Measurements from ENCODE around the gene SLC35G3.
"Not testable (repeated sequence)": the region's sequence is repeated elsewhere in the genome, so short reads cannot be mapped to it uniquely, and the experiment has no call there.

Gene SLC35G3

DNA sequence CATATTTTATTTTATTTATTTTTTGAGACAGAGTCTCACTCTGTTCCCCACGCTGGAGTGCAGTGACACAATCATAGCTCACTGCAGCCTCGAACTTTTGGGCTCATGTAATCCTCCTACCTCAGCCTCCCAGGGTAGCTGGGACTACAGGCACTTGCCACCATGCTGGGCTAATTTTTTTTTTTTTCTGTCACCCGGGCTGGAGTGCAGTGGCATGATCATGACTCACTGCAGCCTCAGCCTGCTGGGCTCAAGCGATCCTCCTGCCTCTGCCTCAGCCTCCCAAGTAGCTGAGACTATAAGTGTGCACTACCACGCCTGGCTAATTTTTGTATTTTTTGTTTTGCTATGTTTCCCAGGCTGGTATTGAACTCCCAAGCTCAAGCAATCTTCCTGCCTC is 29.5 kb downstream of the SLC35G3 start:
- no peak for DNase-seq (ENCODE audit: low read depth)

DNA sequence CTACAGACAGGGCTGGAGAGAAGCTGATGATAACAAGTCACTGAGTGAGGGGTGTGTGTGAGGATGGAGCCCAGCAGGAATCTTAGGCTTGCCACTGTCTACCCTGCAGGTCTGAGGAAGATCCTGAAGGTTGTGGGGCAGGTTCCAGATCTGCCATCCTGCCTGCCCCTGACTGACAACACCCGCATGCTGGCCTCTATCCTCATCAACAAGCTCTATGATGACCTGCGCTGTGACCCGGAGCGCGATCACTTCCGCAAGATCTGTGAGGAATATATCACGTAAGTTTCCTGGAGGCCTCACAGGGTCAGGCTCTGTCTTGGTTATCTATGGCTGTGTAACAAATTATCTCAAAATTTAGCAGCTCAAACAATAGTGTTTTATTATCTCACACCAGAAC is 30.3 kb downstream of the SLC35G3 start:
- no peak for DNase-seq (ENCODE audit: low read depth)

DNA sequence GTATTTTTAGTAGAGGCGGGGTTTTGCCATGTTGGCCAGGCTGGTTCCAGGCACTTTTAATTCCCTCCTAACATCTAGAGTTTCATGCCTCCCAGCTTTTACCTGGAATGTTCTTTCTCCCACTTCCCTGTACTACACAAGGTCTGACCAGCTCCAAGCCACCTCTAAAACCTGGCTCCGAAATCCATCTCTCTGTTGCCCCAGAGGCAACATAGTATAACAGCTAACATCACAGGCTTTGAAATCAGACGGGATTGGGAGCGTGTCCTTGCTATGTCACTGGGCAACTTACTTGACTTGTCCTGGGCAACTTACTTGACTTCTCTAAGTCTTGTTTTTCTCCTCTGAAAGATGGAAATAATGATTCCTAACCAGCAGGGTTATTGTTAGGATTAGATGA is 31.4 kb downstream of the SLC35G3 start:
- DNase-seq (ENCODE audit: low read depth) = no peak

DNA sequence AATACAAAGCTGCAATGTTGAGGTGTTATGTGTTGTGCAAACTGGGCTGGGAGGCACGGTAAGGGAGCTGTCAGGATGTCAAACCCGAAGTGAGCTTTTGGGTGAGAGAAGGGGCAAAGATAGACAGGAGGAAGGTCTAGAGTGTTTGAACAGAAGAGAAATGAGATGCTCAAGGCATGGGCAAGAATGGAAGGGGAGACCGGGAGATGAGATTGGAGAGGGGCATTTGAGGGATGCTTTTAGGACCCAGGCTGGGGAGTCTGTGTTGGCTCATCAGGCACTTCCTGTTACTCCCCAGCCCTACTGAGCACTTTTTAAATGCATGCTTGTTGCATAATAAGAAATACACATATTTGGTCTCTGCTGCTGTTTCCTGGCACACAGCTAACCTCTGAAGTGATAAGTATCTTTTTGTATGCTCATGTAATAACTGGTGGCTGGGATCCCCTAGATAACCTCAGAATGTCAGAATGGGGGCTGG is 32.9 kb downstream of the SLC35G3 start:
- no peak for DNase-seq (ENCODE audit: low read depth)

DNA sequence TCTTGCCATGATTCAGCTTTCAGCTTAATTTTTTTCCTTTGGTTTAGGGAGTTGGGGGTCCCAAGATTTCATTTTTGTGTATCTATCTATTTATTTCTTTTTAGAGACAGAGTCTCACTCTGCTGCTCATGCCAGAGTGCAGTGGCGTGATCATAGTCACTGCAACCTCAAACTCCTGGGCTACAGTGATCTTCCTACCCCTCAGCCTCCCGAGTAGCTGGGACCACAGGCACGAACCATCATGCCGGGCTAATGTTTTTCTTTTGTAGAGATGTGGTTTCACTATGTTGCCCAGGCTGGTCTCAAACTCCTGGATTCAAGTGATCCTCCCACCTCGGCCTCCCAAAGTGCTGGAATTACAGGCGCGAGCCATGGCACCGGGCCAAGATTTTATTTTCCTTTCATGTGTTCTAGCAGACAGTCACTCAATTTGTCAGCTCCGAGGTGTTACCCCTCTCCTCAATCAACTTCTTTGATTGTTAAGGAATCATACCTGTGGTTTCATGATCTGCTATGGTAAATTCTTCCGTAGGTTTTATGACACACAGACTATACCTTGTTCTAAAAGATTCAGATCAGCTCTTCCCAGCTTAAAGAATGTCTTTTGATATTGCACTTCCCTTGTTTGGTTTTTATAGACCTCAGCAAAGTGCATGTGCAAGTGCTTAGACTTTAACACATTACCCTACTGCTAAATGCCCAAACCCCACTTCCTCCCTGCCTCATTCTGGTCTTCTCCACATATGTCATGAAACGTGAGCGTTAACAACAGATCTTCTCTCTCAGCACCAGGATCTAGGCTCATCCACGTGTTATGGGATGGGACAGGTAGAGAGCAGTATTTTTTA is 33.6 kb downstream of the SLC35G3 start:
- no peak for DNase-seq (ENCODE audit: low read depth)

DNA sequence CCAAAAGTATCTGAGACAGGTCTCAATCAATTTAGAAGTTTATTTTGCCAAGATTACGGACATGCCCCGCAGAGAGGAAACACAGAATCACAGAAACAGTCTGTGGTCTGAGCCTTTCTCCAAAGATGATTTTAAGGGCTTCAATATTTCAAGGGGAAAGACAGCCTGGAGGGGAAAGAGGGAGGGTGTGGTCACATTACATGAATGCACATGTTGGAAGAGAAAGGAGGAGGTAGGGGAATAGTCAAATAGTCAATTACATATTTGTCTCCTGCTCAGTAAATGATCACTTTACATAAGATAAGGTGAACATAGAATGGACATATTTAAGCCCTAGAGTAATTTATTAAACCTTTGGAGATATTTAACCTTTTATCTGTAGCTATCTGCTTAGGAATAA is 34.3 kb downstream of the SLC35G3 start:
- no peak for DNase-seq (ENCODE audit: low read depth)

DNA sequence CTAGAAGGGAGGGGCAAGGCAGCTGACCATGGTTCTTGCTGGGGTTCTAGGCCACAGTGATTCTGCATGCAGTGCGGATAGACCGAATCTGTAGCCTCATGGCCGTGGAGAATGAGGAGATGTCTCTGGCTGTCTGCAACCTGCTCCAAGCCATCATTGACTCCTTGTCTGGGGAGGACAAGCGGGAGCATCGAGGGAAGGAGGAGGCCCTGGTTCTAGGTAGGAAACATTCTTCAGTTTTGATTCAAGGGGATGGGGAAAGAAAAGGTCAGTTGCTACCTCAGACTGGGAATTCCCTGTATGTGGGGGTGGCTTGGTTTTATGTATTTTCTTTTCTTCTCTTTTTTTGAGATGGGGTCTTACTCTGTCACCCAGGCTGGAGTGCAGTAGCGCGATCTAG is 38.9 kb downstream of the SLC35G3 start:
- DNase-seq (ENCODE audit: low read depth) = no peak

DNA sequence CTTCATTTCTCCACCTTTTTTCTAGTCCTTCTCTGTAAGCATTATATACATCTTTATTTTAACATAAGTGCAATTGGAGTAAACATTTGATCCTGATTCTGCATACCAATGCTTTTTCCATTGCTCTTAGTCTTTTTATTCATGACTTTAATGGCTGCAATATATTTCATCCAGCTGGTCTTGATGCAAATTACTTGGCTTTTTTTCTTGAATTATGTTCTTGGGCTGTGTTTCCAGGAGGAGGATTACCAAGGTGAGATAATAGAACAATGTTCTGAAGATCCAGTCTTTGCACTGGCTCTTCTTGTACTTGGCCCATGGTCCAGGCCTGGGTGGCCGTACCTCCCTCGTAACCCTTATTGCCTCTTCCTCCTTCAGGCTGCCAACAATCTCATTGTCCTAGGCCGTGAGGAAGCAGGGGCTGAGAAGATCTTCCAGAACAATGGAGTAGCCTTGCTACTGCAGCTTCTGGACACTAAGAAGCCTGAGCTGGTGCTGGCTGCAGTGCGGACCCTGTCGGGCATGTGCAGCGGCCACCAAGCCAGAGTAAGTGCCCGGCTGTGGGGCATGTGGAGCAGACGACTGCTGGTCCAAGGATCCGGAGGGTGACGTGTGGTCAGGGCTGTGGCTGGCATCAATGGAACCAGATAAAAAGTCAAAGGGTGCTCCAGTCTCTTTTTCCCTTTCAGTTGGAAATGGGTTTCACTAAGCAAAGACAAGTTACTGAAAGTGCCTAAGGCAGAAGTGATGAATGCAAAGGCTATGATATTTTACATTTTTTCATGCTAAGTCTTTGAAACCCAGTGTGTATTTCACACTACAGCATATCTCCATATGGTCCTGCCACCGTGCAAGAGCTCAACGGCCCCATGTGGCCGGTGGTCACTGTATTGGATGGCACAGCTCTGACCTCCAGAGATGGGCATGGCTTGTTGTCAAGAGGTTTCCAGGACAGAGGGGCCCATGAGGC is 39.7 kb downstream of the SLC35G3 start:
- DNase-seq (ENCODE audit: low read depth) = no peak

DNA sequence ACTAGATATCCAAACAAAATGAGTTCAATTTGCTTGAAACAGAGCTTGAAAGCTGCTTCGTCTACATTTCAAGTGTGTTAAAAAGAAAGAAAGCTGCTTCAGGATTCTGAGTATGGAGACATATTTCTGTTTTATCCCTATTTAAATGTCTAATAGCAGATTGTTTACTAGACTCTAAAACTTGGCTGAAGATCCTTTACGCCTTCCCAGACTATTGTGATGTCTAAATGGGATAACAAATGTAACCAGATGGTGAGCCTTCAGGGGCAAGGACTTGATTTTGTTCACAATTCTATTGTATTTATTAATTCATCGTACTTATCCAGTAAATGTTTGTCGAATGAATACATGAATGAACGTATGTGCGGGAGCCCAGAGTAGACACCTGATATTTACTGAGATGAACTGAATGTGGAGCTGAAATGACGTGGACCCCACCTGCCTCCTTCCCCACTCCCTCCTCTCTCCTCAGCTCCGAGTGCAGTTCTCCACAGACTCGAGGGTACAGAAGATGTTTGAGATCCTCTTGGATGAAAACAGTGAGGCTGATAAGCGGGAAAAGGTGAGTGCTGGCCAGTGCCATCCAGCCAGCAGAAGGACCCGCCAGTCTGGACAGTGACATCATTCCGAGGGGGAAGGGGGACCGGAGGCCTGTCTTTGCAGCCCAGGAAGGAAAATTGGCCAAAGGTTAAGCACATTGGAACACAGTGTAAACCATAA is 41.6 kb downstream of the SLC35G3 start:
- DNase-seq (ENCODE audit: low read depth) = no peak

DNA sequence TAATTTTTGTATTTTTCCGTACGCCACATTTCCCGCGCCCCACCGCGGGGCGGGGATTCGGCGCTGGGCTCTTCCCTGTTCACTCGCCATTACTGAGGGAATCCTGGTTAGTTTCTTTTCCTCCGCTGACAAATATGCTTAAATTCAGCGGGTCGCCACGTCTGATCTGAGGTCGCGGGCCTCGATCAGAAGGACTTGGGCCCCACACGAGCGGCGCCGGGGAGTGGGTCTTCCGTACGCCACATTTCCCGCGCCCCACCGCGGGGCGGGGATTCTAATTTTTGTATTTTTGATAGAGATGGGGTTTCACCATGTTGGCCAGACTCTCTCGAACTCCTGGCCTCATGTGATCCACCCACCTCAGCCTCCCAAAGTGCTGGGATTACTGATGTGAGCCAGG is 43.1 kb downstream of the SLC35G3 start:
- DNase-seq (ENCODE audit: low read depth) = not testable (repeated sequence)

DNA sequence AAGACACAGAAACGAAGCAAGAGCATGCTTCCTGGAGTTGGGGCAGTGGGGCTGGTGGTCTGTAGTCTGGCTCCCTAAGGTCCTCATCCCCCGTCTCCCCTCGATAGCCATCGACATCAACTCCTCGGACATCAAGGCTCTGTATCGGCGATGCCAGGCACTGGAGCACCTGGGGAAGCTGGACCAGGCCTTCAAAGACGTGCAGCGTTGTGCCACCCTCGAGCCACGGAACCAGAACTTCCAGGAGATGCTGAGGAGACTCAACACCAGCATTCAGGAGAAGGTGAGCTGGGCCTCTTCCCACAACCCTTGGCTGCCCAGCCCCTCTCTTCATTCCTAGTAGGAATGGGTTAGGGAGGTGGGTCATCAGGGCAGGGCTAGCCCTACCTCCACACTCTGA is 44.3 kb downstream of the SLC35G3 start:
- DNase-seq (ENCODE audit: low read depth) = no peak

DNA sequence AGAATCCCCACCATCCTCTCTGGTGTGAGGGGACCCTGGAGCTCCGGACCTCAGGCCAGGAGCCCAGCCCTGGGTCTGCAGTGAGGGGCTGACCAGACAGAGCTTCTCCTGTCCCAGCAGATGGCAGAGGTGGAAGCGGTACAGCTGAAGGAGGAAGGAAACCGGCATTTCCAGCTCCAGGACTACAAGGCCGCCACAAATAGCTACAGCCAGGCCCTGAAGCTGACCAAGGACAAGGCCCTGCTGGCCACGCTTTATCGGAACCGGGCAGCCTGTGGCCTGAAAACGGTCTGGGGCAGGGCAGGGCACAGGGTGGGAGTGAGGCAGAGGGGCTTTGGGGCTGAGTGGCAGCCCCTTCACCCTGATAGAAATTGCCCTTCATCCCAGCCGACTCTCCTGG is 46.0 kb downstream of the SLC35G3 start:
- no peak for DNase-seq (ENCODE audit: low read depth)

DNA sequence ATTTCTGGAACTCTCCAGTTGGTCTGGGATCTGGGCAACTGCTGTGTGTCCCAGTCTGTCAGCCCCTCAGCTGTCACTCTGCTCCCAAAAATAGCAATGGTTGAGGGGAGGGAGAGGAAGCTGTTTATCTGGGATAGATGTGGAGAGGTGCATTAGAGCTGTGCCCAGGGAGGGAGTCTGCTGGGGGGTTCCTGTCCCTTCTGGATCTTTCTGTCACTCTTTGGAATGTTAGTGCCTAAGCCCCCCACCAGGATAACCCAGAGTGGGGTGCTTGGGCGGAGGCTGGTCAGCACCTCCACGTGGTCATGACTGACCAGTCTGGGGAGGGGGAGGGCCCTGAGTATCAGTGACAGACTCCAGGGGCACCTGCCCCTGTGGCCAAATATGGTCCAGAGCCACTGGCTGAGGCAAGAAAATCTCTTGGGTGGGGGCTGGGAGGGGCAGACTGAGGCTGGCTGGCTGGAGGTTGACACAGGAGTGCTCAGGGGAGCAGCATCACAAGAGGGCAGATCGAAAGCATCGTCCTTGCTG is 46.8 kb downstream of the SLC35G3 start, which contains the start of gene UNC45B:
Gene UNC45B (plus strand): TSS at position 443 of the 531 bp plus-strand sequence. CDS start 447 bp downstream, outside the sequence.
- no peak for DNase-seq (ENCODE audit: low read depth)

DNA sequence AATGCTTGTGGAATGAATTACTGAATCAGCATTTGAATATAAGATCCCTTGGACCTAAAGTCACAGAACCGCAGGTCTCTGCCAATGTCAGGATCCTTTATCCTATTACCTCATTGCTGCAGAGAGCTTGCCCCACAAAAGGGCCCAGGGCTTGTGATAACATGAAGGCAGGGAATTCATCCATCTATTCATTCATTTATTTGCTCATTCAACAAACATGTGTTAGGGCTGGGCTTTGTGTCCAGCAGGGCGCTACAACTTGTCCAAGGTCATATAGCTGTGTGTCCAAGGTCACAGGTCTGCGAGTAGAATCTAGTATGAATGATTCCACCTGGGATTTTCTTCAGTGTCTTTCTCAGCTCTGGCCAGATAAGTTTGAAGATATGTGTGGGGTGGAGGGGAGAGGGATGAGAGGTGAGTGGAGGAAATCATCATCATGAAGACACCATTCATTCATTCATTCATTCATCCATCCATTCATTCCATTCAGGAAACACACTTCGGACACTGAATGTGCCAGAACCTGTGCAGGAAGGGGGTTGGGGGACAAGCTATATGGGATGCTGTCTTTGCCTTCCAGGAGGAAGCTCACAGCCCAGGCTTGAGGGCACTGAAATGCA is 47.9 kb downstream of the SLC35G3 start:
- DNase-seq (ENCODE audit: low read depth) = no peak

DNA sequence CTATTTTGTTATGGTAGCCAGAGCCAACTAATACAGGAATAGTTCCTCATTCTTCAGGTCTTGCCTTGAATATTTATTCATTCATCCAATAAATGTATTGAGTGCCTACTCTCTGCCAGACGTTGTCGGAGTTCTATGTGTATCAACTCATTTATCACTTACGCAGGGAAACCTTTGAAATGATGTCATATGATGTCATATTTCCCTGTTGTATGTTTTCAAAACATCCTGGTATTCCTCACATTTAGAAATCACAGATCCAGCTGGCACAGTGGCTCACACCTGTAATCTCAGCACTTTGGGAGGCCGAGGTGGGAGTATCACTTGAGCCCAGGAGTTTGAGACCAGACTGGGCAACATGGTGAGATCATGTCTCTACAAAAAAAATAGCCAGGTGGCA is 49.4 kb downstream of the SLC35G3 start:
- DNase-seq (ENCODE audit: low read depth) = no peak

Data from stimulated activated CD8-positive, alpha-beta memory T cell treated with anti-CD3 and anti-CD28 coated beads, Interleukin-7, amount 100 ng/mL, for 24 hours (primary cell).